Cortex of kidney (tissue), 1 donor: ENCODE results near the gene VSNL1.

Experiments
- DNase-seq: peaks from one replicate; lab custom pipeline; 2025; lab: John Stamatoyannopoulos, UW

Gene VSNL1

DNA sequence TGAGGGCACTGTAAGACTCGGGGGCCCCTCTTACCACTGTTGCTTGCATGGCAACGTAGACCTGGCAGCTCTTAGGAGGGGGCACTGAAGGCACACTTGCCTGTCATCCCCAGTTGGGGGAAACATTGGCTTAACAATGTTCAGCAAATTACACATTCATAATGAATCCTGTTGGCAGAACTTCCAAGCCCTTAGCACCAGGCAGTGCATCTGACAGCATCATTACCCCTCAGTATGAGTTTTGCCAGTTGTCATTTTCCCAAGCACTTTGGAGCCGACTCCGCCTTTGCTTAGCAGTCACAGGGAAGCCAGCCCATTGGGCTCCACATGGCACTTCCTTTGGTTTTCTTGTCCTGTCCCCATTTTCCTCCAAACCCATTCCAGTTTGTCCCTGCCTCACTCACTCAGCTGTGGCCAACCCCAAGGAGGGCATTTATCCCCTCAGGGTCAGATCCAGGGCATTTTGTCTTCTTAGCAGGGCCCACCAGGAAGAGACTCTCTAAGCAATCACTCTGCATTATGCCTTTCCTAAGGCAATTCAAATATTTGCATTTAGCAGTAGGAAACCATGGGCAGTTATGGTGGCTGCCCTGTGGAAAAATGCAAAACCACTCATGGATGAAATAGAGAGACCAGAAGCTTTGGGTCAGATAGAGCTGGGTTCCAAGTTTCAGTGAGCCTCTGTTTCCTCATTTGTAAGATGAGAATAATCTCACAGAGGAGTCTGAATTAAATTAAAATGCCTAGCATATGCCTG is 73.9 kb downstream of the VSNL1 start:
- no peak for DNase-seq

DNA sequence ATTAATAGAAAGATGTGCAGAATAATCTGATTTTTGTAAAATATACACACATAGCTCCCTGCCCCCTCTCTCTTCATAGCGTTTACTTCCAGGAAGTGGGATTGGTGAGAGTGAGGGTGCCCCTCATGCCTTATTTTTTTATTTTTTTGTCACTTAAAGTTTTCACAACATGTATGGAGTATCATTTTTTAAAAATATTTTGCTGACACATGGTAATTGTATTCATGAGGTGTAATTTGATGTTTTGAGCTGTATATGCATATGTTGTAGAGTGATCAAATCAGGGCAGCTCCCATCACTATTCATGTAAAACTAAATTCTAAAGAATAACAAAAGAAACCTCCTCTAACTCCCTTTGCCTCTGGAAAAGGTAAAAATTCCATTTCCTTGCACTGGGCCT is 74.7 kb downstream of the VSNL1 start:
- no peak for DNase-seq

DNA sequence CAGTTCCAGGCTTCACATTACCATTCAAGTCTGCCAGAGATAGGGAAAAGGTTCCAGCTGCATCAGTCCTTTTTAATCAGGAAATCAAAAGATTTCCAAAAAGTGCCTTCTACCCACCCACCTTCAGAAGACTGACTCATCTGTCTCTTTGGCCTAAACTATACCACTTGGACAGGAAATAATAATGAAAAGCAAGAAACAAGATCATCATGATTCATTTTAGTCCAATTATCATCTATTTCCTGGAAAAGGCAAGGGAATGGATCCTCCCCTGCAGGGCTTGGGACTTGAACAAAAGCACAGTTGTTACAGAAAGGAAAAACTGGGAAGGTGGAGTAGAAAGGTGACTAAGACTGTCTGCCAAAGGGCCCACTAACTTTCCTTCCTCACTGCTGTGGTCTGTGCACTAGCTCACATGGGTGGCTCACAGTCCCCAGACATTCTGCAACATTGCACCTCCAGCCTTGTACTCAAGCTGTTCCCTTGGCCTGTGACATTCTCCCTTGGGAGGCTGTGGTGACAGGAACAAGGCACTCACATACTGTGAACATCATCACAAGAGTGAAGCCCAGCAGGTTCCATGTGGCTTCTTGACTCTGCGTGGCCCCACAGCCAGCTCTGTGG is 75.3 kb downstream of the VSNL1 start:
- no peak for DNase-seq

DNA sequence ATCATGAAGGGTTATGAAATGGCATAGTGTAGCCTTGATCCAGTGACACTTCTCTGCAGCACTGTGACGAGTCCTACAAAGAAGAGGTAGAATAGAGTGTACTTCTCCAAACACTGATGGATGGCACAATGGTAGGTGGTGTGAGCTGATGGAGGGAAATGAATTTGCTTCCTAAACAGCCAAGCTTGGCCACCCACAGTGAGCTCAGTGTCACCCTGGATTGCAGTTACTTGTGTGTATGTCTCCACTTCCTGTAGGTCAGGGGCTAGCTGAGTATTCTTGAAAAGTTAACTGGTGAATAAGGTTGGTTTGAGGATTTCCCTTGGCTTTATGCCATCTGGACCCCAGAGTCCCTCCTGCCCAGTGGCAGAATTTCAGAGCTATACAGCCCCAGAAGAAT is 75.9 kb downstream of the VSNL1 start:
- DNase-seq = no peak

DNA sequence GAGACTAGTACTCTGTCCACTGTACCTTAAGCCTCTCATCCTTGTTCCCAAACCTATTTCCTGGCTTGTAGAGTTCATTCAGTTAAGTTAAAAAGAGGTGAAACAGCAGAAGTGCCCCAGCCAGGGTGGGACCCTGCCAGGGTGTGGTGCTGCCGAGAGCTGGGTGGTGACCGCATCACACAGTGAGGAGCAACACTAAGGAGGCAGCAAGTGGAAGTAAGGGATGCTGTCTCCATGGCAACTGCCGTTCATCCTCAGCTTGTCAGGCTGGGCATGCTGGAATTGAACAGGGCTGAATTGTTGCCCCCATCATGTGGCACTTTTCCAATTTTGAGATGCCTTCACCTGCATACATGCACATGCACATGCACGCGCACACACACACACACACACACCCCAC is 77.0 kb downstream of the VSNL1 start:
- DNase-seq = no peak

DNA sequence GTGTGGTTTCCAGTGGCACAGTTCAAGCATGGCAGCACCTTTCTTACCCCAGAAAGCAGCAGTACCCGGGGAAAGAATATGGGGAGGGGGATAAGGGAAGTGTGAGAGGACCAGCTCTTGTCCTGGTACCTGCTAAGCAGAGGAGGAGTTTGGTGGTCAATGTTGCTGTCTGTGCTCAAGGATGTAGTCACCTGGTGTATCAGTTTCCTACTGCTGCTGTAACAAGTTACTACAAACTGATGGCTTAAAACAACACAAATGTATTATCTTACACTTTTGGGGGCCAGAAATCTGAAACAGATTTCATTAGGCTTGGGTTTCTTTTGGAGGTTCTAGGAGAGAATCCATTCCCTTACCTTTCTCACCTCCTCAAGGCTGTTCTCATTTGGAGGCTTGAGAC is 77.5 kb downstream of the VSNL1 start:
- DNase-seq = no peak

DNA sequence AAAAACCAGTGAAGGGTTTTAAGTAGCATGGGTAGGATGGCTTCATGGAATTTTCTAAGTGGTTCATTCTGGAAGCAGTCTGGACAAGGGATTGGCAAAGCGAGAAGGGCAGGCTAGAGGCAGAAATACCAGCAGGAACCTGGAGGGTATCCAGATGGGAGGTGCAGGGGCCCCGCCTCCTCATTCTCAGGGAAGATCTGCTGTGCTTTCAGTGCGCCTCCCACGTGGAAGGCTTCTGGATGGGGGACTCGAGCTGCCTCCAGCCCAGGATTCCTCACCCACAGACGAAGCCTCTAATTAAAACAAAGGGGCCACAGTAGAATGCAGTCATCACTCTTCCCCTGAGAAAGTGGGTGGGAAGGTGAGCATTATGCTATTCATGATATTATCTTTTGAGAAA is 79.8 kb downstream of the VSNL1 start:
- DNase-seq = no peak

DNA sequence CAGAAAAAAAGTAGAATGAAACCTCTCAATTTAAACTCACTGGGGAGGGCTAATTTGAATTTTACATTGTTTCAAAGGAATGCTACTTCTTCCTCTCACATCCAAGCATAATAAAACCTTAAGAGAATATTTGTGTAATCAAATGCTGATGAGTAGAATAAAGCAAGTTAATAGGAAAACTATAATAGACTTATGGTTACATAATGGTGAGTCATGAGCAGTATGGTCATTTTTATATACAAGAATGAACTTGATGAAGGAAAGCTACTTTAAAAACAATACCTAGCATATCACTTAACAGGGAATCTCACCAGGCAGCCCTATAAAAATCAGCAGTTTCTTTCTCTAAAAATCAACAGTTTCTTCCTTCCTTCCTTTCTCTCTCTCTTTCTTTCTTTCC is 80.3 kb downstream of the VSNL1 start:
- DNase-seq = no peak

DNA sequence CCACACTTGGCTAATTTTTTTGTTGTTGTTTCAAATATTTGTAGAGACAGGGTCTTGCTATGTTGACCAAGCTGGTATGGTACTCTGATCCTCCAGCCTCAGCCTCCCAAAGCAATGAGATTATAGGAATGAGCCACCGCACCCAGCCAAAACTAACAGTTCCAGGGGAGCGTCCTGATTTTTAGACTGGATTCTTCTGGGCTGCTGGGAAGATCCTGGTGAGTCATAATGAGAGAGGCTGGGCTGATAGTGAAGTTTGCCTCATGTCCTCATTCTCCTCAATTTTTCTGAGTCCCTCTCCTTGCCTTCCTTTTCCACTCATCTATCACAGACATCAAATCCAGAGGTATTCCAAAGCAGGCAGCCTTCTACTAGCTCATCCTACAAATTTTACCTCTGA is 81.3 kb downstream of the VSNL1 start:
- no peak for DNase-seq

DNA sequence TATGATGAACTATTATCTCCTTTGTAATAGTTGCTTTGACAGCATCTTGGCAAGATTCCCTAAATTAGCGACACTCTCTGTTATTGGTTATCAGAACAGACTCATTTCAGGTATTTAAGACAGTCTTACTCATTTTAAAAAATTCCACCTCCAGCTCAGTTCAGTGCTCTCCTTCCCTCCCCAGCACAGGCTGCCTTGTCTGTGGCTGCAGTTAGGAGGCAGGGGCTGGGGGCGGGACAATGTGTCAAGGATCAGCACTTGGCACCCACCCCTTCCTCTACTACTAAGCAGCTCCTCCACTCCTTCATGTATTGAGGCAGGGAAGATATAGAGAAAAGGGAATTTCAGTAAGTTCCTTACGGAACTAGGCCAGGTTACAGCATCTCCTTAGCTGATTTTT is 85.0 kb downstream of the VSNL1 start:
- no peak for DNase-seq

DNA sequence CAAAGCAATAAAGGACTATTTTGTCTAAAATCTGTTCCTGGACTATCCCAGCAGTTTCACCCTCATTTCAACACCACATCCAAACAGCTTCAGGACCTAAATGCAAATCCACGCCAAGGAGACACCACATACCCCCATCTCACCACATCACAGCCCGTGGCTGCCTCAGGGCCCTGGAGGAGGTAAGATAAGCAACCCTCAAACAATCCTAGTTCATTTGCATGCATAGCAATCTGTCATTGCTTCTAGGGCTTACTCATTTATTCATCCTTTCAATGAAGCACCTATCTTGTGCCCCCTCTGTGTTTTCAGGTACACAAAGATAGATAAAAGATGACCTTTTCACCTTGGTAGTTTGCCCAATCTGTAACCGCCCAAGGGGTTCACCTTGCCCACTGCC is 86.5 kb downstream of the VSNL1 start:
- DNase-seq = no peak

DNA sequence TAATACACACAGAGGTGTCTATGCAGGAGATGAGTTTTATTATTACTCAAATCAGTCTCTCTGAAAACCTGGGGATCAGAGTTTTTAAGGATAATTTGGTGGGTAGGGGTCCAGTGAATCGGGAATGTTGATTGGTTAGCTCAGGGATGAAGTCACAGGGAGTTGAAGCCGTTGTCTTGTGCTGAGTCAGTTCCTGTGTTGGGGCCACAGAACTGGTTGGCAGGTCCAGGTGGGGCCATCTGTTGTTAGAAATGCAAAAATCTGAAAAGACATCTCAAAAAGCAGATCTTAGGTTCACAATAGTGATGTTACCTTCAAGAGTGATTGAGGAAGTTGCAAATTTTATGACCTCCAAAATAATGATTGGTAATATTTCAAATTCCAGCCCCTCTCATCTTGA is 86.9 kb downstream of the VSNL1 start:
- DNase-seq = no peak

DNA sequence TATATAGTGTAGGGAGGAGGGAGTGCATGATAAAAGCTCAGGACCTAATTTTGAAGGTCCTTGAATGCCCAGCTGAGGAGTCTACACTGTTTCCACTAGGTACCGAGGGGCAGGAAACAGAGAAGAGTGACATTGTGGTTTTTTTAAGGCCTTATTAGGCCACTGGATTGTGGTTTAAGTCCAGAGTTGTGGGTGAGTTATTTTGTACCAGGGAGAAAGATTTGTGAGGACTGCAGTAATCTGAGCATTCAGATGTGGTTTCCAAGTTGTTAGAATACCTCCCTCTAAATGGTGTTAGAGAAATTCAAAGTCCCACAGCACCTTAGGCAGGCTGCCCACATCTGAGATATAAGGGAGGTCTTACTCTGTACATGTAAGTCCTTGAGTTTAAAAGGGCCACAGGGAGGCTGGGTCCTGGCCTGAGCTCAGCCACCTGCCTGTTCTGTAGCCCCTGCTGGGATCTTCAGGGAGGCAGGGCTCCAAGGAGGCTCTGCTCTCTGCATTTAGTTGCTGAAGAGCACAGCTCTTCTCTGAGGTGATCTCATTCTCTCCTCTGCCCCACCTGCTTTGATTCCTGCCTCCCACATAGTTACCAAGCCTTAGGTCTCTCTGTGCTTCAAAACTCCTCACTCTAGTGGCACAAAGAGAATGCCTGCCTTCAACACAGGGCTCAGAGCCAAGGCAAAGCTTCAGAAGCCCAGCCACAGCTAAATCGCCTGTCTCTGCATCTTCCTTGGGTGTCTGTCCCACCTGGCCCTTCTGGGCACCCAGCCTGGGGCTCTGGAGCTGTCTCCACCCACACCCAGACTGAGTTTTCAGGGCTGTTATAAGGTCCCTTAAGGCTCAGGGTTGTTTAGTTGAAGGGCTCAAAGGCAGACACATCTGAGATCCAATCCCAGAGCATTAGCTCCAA is 88.1 kb downstream of the VSNL1 start:
- no peak for DNase-seq

DNA sequence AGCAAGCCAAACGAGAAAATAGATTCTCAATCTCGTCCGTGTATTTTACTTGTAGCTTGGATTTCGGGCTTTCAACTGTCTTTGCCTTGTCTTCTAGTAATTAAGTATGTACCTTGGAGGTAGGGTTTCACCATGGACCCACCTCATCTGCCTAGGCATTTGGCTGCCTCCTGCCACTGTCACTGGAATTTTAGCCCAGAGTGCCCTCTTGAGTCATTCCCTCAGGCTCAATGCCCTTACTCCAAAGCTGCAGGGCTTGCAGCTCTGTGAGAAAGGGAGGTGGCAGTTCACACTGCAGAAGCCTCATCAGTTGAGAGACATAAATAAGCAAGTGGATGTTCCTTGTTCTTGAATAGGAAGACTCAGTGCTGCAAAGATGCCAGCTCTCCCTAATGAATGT is 89.6 kb downstream of the VSNL1 start:
- DNase-seq = no peak

DNA sequence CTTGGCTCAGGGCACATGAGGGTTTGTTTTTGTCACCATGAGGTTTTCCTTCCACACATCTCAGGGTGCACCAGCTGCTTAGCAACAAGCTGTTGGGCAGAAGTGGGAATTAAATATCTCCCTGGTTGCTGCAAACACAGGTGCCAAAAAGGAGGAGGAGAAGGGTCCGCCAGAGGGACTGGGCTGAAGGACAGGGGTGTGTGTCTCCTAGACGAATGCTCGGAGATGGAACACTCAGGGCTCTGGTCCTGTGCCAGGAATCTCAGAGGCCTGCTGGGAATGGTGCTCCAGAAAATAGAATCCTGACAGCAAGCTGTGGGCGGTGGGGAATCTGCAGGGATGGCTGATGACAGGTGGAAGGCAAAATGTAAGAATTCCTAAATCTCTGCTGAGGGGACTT is 94.5 kb downstream of the VSNL1 start:
- no peak for DNase-seq

DNA sequence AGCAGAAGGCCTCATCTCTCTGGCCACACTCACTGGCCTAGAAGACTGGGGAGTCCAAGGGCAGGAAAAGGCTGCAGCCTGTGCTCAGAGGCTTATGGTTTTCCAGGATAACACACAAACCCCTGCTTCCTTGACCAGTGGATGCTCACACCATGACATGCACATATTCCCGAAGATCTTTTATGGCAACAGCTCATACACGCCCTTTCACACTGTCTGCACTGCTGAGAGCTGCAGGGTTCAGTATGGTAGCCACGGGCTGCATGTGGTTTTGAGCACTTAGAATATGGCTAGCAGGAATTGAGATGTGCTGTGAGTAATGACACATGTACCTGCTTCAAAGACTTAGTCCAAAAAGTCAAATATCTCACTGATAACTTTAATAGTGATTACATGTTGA is 95.8 kb downstream of the VSNL1 start:
- DNase-seq = no peak

DNA sequence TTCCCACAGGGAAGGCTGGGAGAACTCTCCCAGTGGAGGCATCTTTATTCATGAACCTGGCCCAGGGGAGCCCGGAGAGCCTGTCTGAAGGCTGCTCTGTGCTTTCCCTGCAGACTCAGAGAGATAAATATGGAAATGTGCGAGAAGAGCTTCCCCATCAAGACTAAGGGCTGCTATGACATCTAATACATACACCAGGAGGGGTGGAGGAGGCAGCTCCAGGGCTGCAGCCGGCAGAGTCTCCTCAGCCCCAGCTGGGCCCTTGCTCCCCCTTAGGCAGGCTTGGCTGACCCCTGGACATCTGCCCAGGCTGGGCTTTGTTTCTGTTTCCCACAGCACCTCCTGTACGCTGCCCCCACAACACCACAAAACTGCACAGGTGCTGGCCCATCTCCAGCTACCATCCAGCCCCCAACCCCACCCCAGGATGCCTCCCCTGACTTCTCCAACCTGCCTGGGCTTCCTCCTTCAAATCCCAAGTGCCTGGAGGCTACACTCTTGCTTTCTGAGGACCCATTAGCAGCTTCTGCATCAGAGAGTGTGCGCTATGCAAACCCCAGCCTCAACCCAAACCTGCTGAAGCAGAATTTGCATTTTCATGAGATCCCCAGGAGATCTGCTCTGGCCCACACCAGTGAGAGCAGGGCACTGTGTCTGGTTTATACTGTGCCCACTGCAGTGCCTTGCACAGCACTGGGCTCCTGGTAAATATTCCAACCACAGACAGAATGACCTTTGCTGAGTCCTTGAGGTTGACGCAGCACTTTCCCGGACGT is 96.8 kb downstream of the VSNL1 start:
- DNase-seq = no peak

DNA sequence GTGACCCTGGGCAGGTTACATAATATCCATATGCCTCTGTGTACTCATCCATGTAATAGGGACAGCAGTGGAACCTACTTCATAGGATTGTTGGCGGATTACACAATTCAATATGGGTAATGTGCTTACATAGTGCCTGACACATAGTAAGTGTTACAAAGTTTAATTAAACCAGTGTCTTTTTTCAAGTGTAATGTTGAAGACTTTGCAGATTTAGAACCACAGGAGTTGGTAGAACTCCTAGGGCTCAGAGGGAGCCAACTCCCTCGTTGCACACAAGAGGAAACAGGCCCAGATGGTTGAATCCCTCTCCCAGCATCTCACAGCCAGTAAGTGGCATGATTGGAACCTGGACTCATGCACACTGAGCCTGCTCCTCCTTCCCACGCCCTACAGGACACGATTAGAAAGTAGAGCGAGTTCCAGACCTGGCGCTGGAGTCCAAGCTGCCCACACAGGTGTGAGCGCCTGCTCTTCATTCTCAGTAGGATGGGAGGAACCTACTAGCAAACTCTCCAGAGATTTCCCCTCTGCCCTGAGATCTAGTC is 97.8 kb downstream of the VSNL1 start:
- DNase-seq = no peak

DNA sequence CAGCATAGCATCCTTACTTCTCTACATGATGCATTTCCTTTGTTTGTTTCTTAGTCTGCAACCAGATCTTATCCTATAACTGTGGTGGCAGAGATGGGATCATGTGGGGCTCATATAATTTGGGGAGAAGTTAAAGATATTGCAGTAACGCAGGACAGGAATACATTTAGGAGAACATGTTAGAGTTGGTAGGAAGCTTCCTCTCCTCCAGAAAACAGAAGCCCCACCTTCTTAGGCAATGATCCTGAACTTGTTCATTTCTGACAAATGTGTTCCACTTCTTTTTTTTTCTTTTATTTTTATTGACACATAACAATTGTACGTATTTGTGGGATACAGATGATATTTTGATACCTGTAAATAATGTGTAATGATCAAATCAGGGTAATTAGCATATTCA is 99.9 kb downstream of the VSNL1 start:
- no peak for DNase-seq

DNA sequence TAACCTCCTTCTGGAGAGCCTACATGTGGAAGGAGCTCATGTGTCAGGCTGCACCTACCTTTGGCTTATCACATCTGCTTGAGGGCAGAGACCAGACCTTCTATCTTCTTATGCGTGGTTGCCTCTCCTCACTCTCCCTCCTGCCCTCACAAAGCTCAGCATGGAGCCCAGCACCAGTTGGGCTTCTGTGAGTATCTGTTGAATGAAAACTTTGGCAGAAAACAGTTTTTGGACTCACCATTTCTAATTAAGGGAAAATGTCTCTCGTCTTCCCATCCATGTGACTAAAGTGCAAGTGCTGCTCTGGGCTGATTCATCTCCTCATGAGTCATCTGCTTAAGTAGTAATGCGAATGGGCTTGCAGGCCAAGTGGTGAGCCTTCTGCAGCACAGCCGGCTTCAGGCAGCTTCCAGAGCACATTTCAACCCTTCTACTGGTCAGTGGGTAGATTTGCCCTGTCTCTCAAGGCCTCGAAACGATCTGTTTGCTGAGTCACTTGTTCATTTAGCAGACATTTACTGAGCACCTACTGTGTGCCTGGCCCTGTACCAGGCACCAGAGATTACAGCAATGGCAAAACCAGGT is 102.6 kb downstream of the VSNL1 start:
- no peak for DNase-seq

DNA sequence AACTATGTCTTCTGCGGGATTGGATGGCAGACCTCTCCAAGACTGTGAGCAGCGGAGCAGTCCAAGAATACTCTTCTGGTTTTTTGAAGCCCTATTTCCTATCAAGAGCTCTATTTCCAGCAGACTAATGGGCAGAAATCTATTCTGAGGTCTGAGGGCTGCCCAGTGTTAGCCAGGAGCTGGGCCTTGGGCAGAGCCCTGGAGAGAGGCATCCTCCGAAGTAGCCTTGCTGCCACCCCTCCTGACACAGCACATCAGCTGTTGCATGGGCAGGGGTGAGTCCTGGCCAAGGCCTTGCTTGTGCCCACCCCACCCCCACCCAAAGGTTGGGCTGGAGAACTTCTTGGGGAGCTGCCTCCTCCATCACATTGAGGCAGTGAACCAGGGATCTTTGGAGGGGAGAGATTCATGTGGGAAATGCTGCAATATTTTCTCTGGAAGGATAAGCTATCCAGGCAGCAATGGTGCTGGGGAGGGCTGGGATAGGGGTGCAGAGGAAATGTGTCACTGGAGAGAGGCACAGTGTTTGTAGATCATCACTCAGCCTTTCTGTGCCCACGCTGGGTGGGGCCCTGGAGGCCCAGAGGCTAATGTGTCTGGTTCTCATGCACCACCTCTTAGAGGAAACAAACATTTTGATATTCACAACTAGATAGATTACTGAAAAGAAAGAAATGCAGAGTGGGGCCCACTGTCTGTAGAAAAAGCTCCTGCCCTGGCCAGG is 104.7 kb downstream of the VSNL1 start:
- no peak for DNase-seq
